Adrenal gland (tissue), 12 donors: ENCODE results near the gene VIT. TPM values are rescaled to one million over a fixed set of nuclear protein-coding genes. Genes with fewer than 3 reads are reported as not detected.

ENCODE experiments used
- DNase-seq, 7 donors: peaks; one replicate each; pipeline ENCODE4 v3.0.0-alpha.2; 2019 to 2020
- H3K27ac ChIP-seq, 5 donors: fragments of 200-600 bp; sonication (generic) in 4 of 5; 1 replicate in 3 of 5; 2 replicates in 2 of 5; pipeline versions ENCODE4 v1.5.1 to v1.8.0; 2016 to 2020; ENCODE audit warnings: mild to moderate bottlenecking in 1 of 5
- H3K27me3 ChIP-seq: fragments of 200-600 bp; 2 replicates; pipeline ENCODE4 v1.8.0; 2021
- H3K36me3 ChIP-seq, 2 donors: fragments of 200-600 bp; replicated peaks in 1 of 2; 1 replicate in 1 of 2; 2 replicates in 1 of 2; pipeline versions ENCODE4 v1.5.1 to v1.8.0; 2018 to 2022
- H3K4me1 ChIP-seq, 2 donors: fragments of 200-600 bp; replicated peaks in 1 of 2; 1 replicate in 1 of 2; 2 replicates in 1 of 2; pipeline versions ENCODE4 v1.5.1 to v1.8.0; 2018 to 2021
- H3K4me3 ChIP-seq, 4 donors: fragments of 200-600 bp; sonication (generic) in 3 of 4; one replicate each; pipeline ENCODE4 v1.5.1; 2016 to 2018
- H3K9me3 ChIP-seq, 3 donors: fragments of 200-600 bp; sonication (generic) in 1 of 3; replicated peaks in 1 of 3; 1 replicate in 2 of 3; 2 replicates in 1 of 3; pipeline versions ENCODE4 v1.5.1 to v1.8.0; 2016 to 2021
- POLR2A ChIP-seq, 2 donors: fragments of 450-650 bp; IDR thresholded peaks; one replicate each; pipeline ENCODE4 v1.6.1; 2017; ENCODE audit warnings: antibody characterized with exemption in 2 of 2, mild to moderate bottlenecking in 2 of 2, moderate library complexity in 1 of 2
- WGBS, 4 donors: extraction: QIAGEN DNeasy Blood & Tissue Kit in 2 of 4; methylation state at CpG; one replicate each; pipeline versions ENCODE4 v1.1.5 to v1.1.7; 2013 to 2017; 5-methylcytosine and 5-hydroxymethylcytosine counted together
- intact Hi-C, 2 donors: fragments of 100-400 bp; cut with DNase I; formaldehyde crosslinking; loops; one replicate each; pipeline versions ENCODE4 v1.14.1 to v1.15.0; 2022 to 2023
- polyA plus RNA-seq, 3 donors: library from polyadenylated mRNA; stranded (reverse); fragments of 200-250 nt in 2 of 3; fragments of 350-450 nt in 1 of 3; fragmentation: Illumina TruSeq in 1 of 3; extraction: RNeasy Lipid Tissue Mini Kit (QIAGEN cat#74804) in 1 of 3; gene quantifications; one replicate each; pipeline ENCODE4 v1.2.3, GENCODE V29; 2013 to 2014
- total RNA-seq, 9 donors: library from RNA; depleted of rRNA in 4 of 9; stranded (reverse); fragments of >200 nt in 4 of 9; fragments of 120-200 nt in 1 of 9; fragmentation: NEBNext Ultra II Directional in 1 of 9; extraction: Animal tissue kit (Norgen Biotek cat#: 25700) in 1 of 9; gene quantifications; one replicate each; pipeline versions ENCODE4 v1.1.0 to v1.2.4, GENCODE V29; 2013 to 2023
- TF ChIP-seq, protein P1 (sequence below), 6 experiments: fragments of 450-650 bp in 4 of 6; fragments of 200-600 bp in 2 of 6; sonication (generic) in 1 of 6; IDR thresholded peaks; 1 replicate in 5 of 6; 2 replicates in 1 of 6; pipeline versions ENCODE4 v1.5.1 to v1.8.0; 2016 to 2021; ENCODE audit warnings: antibody characterized with exemption in 6 of 6, mild to moderate bottlenecking in 2 of 6, moderate library complexity in 1 of 6
- donor health status: healthy with polysubstance abuse.
- donor health status: Bipolar disorder and iron deficiency.
- donor health status: DM: yes; HTN: yes; CAD: no.
- donor health status: DM: no; HTN: no; CAD: no.
- donor health status: DM: no; HTN: no; CAD: no.
- donor health status: DM: yes; HTN: yes; CAD: no.

The VIT gene
- total and polyA plus RNA-seq, 12 donors = 0.06 to 2.0 (median 0.40) TPM; not detected in 2

DNA sequence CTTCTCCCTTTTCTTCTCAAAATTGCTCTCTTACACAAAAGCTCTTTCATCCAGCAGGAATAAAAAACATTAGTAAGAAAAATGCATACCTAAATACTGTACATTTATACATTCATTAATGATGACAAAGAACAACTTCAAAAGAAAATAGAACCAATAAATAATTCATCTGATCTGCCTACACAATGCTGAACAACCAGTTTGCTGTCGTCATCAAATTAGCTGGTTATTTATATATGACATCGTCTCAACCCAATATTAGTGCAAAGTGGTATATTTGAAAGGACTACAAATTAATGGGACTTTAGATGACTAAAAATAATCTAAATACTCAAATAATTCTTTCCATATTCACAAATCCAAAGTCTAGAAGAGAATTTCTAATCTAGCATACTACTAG is 24.8 kb upstream of the VIT start:
- H3K9me3 ChIP-seq = no peaks in the 10 kb centered on the region
- WGBS, 4 donors = 86 to 95% (median 92%) methylated on average over 2 of the region's 2 CpGs
- TF ChIP-seq POLR2A (IDR thresholded peaks at IDR 0.05) = no peak
- TF ChIP-seq, protein P1, sequence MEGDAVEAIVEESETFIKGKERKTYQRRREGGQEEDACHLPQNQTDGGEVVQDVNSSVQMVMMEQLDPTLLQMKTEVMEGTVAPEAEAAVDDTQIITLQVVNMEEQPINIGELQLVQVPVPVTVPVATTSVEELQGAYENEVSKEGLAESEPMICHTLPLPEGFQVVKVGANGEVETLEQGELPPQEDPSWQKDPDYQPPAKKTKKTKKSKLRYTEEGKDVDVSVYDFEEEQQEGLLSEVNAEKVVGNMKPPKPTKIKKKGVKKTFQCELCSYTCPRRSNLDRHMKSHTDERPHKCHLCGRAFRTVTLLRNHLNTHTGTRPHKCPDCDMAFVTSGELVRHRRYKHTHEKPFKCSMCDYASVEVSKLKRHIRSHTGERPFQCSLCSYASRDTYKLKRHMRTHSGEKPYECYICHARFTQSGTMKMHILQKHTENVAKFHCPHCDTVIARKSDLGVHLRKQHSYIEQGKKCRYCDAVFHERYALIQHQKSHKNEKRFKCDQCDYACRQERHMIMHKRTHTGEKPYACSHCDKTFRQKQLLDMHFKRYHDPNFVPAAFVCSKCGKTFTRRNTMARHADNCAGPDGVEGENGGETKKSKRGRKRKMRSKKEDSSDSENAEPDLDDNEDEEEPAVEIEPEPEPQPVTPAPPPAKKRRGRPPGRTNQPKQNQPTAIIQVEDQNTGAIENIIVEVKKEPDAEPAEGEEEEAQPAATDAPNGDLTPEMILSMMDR (IDR thresholded peaks at IDR 0.05) = no peak
- H3K27me3 ChIP-seq = no peaks in the 10 kb centered on the region
- H3K4me1 ChIP-seq = no peaks in the 10 kb centered on the region
- H3K27ac ChIP-seq = no peak overlapping the region
- no peak for DNase-seq
- H3K36me3 ChIP-seq = no peaks in the 10 kb centered on the region
- no peak overlapping the region for H3K4me3 ChIP-seq
- intact Hi-C loops = no loop called here

DNA sequence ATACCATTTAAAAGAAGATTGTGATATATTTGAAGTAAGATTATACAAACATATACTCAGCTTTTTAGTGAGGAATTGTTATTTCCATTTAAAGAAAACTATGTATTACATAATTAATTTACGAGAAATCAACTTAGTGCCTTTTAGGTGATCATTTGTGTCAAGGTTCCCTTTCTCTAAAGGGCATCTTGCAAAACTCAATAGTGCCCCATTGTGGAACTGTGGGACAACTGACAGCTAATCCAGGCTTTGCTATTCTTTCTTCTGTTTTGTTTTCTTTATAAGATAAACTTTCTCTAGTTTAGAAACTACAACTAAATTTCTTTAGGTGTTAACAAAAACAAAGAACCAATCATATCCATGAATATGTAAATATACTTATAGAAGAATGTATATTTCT is 24.3 kb upstream of the VIT start:
- no peaks in the 10 kb centered on the region for H3K9me3 ChIP-seq
- no peaks in the 10 kb centered on the region for H3K4me1 ChIP-seq
- intact Hi-C loops = no loop called here
- no peak for TF ChIP-seq POLR2A (IDR thresholded peaks at IDR 0.05)
- TF ChIP-seq, protein P1 (IDR thresholded peaks at IDR 0.05) = peak in 5 of 6 experiments; percentile 29 to 48 (median 42)
- no peaks in the 10 kb centered on the region for H3K27me3 ChIP-seq
- no peak for DNase-seq
- 30 to 45% (median 40%) methylated on average over 1 of the region's 1 CpG for WGBS, 4 donors
- no peaks in the 10 kb centered on the region for H3K36me3 ChIP-seq
- H3K4me3 ChIP-seq = no peak overlapping the region
- no peak overlapping the region for H3K27ac ChIP-seq

DNA sequence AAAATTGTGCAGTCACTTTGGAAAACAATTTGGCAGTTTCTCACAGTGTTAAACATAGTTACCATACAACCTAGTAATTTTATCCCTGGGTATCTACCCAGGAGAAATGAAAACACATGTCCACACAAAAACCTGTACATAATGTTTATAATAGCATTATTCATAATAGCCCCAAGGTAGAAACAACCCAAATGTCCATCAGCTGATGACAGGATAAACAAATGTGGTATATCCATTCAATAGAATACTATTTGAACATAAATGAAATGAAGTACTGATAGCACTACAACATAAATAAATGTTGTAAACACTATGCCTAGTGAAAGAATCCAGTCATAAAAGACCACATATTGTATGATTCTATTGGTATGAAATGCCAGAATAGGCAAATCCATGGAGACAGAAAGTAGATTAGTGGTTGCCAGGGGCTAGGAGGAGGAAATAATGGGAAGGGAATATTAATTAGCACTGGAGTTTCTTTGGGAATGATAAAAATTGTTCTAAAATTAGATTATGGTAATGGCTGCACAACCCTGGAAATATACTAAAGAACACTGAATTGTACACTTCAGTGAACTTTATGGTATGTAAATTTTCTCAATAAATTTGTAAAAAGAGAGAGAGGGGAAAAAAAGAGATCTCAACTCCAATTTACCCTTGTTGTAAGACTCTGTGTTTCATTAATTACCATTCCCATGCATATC is 20.8 kb upstream of the VIT start:
- H3K9me3 ChIP-seq = peaks cover 0 to 7% (median 0%) of the 10 kb centered on the region in 3 donors
- no peak for DNase-seq
- no peaks in the 10 kb centered on the region for H3K4me1 ChIP-seq
- TF ChIP-seq, protein P1 (IDR thresholded peaks at IDR 0.05) = no peak
- TF ChIP-seq POLR2A (IDR thresholded peaks at IDR 0.05) = no peak
- H3K36me3 ChIP-seq = no peaks in the 10 kb centered on the region
- H3K27me3 ChIP-seq = no peaks in the 10 kb centered on the region
- H3K27ac ChIP-seq = no peak overlapping the region
- no peak overlapping the region for H3K4me3 ChIP-seq
- intact Hi-C loops = no loop called here

DNA sequence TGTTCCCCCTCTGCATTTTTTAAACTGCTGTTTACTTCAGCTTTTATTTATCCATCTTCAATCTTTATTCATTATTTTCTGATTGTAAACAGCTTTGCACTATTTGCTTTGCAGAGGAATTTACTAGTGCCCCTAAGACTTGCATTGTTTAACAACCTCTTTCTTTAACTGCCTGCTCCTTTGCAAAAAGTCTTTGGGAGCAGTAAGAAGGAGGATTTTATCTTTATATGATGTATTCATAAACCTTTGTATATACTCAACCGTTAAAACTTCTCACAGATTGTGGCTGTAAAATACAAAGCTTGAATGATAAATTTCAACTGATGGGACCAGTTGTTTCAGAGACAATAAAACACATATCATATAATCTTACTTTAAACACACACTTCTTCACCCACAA is 20.1 kb upstream of the VIT start:
- 41 to 59% (median 50%) methylated on average over 1 of the region's 1 CpG for WGBS, 4 donors
- Histone ChIP-seq H3K27ac (no peak overlapping the region), H3K27me3 (no peaks in the 10 kb centered on the region), H3K4me1 (no peaks in the 10 kb centered on the region), H3K4me3 (no peak overlapping the region), H3K9me3 (peaks cover 0 to 7% (median 0%) of the 10 kb centered on the region in 3 donors), H3K36me3 (no peaks in the 10 kb centered on the region)
- intact Hi-C loops = no loop called here
- TF ChIP-seq POLR2A (IDR thresholded peaks at IDR 0.05) = no peak
- TF ChIP-seq, protein P1 (IDR thresholded peaks at IDR 0.05) = no peak
- DNase-seq = no peak
